HUES64 (cell line): ENCODE measurements around the gene CACNG5.

Source experiments
- H3K27ac ChIP-seq: 2 replicates; pipeline ENCODE4 v1.7.0; 2013; ENCODE audit warnings: low read depth, low read length, inconsistent platforms
- H3K27me3 ChIP-seq: 2 replicates; pipeline ENCODE4 v1.6.1; 2013; ENCODE audit warnings: mild to moderate bottlenecking, low read length; ENCODE audit not compliant: insufficient read depth
- H3K36me3 ChIP-seq: 2 replicates; pipeline ENCODE4 v1.6.1; 2013; ENCODE audit warnings: mild to moderate bottlenecking, low read length; ENCODE audit not compliant: insufficient read depth
- H3K4me1 ChIP-seq: 2 replicates; pipeline ENCODE4 v1.6.1; 2013; ENCODE audit warnings: mild to moderate bottlenecking, low read length, moderate library complexity; ENCODE audit not compliant: insufficient read depth
- H3K4me3 ChIP-seq: 2 replicates; pipeline ENCODE4 v1.5.1; 2013; ENCODE audit warnings: mild to moderate bottlenecking, low read length, moderate library complexity
- H3K9ac ChIP-seq: 2 replicates; pipeline ENCODE4 v1.6.1; 2013; ENCODE audit warnings: mild to moderate bottlenecking, low read depth, low read length
- H3K9me3 ChIP-seq: 2 replicates; pipeline ENCODE4 v1.6.1; 2013; ENCODE audit warnings: low read depth, low read length; ENCODE audit not compliant: insufficient read depth
- WGBS: fragments of 150-250, 120-280 bp; methylation state at CpG from one replicate; pipeline ENCODE4 v1.1.7; 2013; ENCODE audit warnings: missing lambda C conversion rate; 5-methylcytosine and 5-hydroxymethylcytosine counted together

Gene CACNG5

GRCh38 chr17:66906321-66907278 is 71.7 kb downstream of the CACNG5 start:
- Histone ChIP-seq H3K27me3 (peaks cover 6% of the 10 kb centered on the region), H3K9me3 (no peaks in the 10 kb centered on the region), H3K9ac (no peak overlapping the region), H3K36me3 (no peaks in the 10 kb centered on the region), H3K4me1 (no peaks in the 10 kb centered on the region), H3K4me3 (no peak overlapping the region), H3K27ac (no peak overlapping the region)
- 58% methylated on average over 20 of the region's 20 CpGs for WGBS

DNA sequence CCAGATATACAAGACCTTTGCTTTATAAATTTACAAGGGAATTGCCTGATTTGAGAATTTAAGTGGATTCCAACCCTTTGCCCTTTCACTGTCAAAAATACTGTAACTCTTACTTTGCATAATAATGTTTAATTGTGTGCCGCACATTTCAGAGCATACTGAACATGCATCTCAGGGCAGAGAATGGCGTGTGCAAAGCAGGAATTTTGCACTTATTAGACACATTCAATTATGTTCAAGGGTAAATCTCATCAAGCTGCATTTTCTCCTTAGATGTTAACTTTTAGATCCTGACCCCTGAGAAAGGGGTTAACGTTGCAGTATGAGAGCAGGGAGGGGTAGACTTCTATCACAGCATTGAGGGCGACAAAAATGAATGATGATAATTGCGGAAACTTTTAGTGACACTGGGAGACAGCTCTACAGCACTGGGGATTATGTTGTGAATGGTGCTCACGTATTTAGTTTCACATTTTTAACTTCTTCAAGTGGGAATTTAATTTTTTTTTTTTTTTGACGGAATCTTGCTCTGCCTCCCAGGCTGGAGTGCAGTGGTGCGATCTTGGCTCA is 75.0 kb downstream of the CACNG5 start:
- Histone ChIP-seq H3K36me3 (no peaks in the 10 kb centered on the region), H3K27ac (no peak overlapping the region), H3K27me3 (peaks cover 6% of the 10 kb centered on the region), H3K4me1 (no peaks in the 10 kb centered on the region), H3K9ac (no peak overlapping the region), H3K4me3 (no peak overlapping the region), H3K9me3 (no peaks in the 10 kb centered on the region)
- 93% methylated on average over 8 of the region's 8 CpGs for WGBS

DNA sequence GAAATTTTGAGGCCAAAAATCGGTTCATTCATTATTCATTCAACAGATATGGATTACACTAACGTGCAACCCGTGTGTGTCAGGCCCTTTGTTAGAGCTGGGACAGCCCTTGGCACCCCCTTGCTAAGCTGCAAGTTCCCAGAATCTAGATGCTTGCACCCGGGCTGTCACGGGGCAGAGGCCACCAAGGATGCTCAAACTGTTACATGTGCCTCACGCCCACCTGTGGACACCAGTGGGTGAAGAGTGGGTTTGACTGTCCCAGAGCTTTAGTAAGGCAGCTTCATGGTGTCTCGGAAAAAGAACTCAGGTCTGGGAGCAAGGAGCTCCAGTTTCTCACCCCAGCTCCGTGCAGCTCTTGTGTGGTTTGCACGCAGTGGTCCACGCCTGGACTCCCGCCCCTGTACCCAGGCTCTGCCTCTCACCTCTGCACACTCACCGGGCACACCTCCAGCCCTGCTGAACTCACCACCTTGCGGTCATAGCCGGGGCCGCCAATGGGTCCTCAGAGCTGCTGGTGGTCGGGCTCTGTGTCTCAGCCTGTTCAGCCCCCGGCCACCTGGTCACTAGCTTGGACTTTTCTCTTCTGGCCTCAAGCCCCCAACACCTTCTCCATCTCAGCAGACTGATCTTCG is 75.9 kb downstream of the CACNG5 start:
- H3K27ac ChIP-seq, result no peak overlapping the region
- H3K27me3 ChIP-seq, result peaks cover 6% of the 10 kb centered on the region
- no peak overlapping the region for H3K9ac ChIP-seq
- H3K36me3 ChIP-seq, result no peaks in the 10 kb centered on the region
- 92% methylated on average over 18 of the region's 18 CpGs for WGBS
- H3K4me1 ChIP-seq, result no peaks in the 10 kb centered on the region
- no peaks in the 10 kb centered on the region for H3K9me3 ChIP-seq
- no peak overlapping the region for H3K4me3 ChIP-seq

- Histone ChIP-seq H3K9ac (no peak overlapping the region), H3K36me3 (no peaks in the 10 kb centered on the region), H3K27ac (no peak overlapping the region), H3K4me1 (no peaks in the 10 kb centered on the region), H3K4me3 (no peak overlapping the region), H3K9me3 (no peaks in the 10 kb centered on the region), H3K27me3 (no peaks in the 10 kb centered on the region)
- WGBS, result 85% methylated on average over 7 of the region's 7 CpGs
These were observed 80.3 kb downstream of the CACNG5 start for GRCh38 chr17:66915204-66915611.

GRCh38 chr17:66915792-66916191 is 80.9 kb downstream of the CACNG5 start:
- WGBS, result 91% methylated on average over 11 of the region's 11 CpGs
- Histone ChIP-seq H3K27ac (no peak overlapping the region), H3K27me3 (no peaks in the 10 kb centered on the region), H3K36me3 (no peaks in the 10 kb centered on the region), H3K9ac (no peak overlapping the region), H3K9me3 (no peaks in the 10 kb centered on the region), H3K4me3 (no peak overlapping the region), H3K4me1 (no peaks in the 10 kb centered on the region)

GRCh38 chr17:66916946-66917345 is 82.0 kb downstream of the CACNG5 start:
- no peaks in the 10 kb centered on the region for H3K36me3 ChIP-seq
- H3K27me3 ChIP-seq, result no peaks in the 10 kb centered on the region
- no peaks in the 10 kb centered on the region for H3K4me1 ChIP-seq
- no peaks in the 10 kb centered on the region for H3K9me3 ChIP-seq
- H3K4me3 ChIP-seq, result no peak overlapping the region
- WGBS, result no CpG with 5 or more reads among the region's 1 CpG
- no peak overlapping the region for H3K27ac ChIP-seq
- no peak overlapping the region for H3K9ac ChIP-seq

DNA sequence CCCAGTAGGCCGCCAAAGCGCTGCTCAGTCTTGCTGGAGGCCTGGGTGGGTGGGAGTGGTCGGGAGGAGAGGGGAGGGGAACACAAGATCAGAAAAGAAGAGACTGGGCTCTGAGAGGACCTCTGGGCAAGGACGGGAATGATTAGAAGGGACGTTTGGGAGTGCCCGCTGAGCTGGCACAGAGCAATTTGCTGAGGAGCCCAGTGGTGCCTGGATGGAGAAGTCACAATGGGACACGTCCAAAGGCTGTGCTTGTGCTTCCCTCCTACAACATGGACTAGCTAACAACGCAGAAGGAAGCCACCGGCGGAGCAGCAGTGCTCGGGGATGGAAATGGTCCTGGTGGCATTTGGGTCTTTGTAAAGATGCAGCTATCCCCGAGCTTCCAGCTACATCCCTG is 84.0 kb downstream of the CACNG5 start:
- 86% methylated on average over 12 of the region's 12 CpGs for WGBS

GRCh38 chr17:66920435-66920834 is 85.5 kb downstream of the CACNG5 start:
- H3K9ac ChIP-seq, result no peak overlapping the region
- no peak overlapping the region for H3K4me3 ChIP-seq
- no peaks in the 10 kb centered on the region for H3K27me3 ChIP-seq
- H3K27ac ChIP-seq, result no peak overlapping the region
- H3K36me3 ChIP-seq, result no peaks in the 10 kb centered on the region
- H3K9me3 ChIP-seq, result no peaks in the 10 kb centered on the region
- H3K4me1 ChIP-seq, result peaks cover 7% of the 10 kb centered on the region; the same call in 1 of the 2 replicates
- WGBS, result 90% methylated on average over 9 of the region's 9 CpGs

More for the DNA sequence above, 84.0 kb downstream of the CACNG5 start:
- H3K9ac ChIP-seq, result no peak overlapping the region
- no peaks in the 10 kb centered on the region for H3K9me3 ChIP-seq
- H3K36me3 ChIP-seq, result no peaks in the 10 kb centered on the region
- H3K27ac ChIP-seq, result no peak overlapping the region
- H3K4me1 ChIP-seq, result peaks cover under 1% of the 10 kb centered on the region; the same call in 1 of the 2 replicates
- H3K4me3 ChIP-seq, result no peak overlapping the region
- no peaks in the 10 kb centered on the region for H3K27me3 ChIP-seq

GRCh38 chr17:66920950-66921349 is 86.0 kb downstream of the CACNG5 start:
- WGBS, result 93% methylated on average over 4 of the region's 4 CpGs
- no peaks in the 10 kb centered on the region for H3K36me3 ChIP-seq
- no peak overlapping the region for H3K27ac ChIP-seq
- no peak overlapping the region for H3K4me3 ChIP-seq
- H3K9me3 ChIP-seq, result no peaks in the 10 kb centered on the region
- H3K4me1 ChIP-seq, result peaks cover 10% of the 10 kb centered on the region; the same call in 1 of the 2 replicates
- H3K9ac ChIP-seq, result no peak overlapping the region
- no peaks in the 10 kb centered on the region for H3K27me3 ChIP-seq

DNA sequence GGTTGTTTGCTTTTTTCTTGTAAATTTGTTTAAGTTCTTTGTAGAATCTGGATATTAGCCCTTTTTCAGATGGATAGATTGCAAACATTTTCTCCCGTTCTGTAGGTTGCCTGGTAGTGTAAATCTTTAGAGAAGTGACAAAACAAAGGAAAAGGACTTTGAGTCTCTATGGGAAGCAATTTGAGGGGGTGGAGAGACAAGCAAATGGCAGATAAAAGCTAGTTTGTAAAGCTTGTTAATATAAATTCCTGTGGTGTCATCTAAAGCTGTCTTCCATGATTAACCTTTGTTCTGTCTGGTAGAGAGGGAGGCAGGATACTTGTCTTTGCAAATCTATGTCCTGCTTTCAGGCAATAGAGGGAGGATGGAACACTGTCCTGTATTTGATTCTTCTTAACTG is 89.0 kb downstream of the CACNG5 start:
- Histone ChIP-seq H3K27ac (no peak overlapping the region), H3K4me3 (no peak overlapping the region), H3K9me3 (no peaks in the 10 kb centered on the region), H3K36me3 (no peaks in the 10 kb centered on the region), H3K4me1 (peaks cover 10% of the 10 kb centered on the region; the same call in 1 of the 2 replicates), H3K9ac (no peak overlapping the region), H3K27me3 (no peaks in the 10 kb centered on the region)
- WGBS, result 54% methylated on average over 1 of the region's 1 CpG
